ENCODE data around the gene WDR13. TPM values are rescaled to one million over a fixed set of nuclear protein-coding genes. Genes with fewer than 3 reads are reported as not detected.

The WDR13 gene
- total and polyA plus RNA-seq, 5 donors from 2014 or later: 33.4 to 53.7 (median 45.8) TPM

DNA sequence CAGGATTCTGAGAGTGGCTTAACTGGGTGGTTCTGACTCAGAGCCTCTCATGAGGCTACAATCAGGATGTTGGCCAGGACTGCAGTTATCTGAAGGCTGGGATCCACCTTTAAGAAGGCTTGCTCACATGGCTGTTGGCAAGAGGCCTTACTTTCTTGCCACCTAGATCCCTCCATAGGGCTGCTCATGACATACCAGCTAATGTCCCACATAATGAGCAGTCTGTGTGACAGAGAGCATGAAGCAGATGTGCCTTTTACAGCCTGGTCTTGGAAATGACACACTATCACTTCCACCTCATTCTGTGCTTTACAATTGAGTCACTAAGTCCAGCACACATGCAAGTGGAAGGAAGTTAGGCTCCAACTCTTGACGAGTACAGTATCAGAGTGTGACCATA is 27.3 kb upstream of the WDR13 start:
- Histone ChIP-seq H3K36me3 (ENCODE audit: control insufficient read depth, insufficient read depth, low read length) (no peaks in the 10 kb centered on the region), H3K27me3 (ENCODE audit: control insufficient read depth, insufficient read depth, low read length) (no peaks in the 10 kb centered on the region), H3K9me3 (ENCODE audit: control insufficient read depth in 2 of 2, low read length in 2 of 2) (no peaks in the 10 kb centered on the region), H3K4me1 (ENCODE audit: control insufficient read depth, insufficient read depth, low read length, poor library complexity, severe bottlenecking) (peaks cover 4% of the 10 kb centered on the region), H3K27ac (ENCODE audit: insufficient read depth, low read length, poor library complexity, severe bottlenecking) (no peak overlapping the region), H3K4me3 (ENCODE audit: low read depth, low read length) (no peak overlapping the region)
- no peak overlapping the region for H3K27ac Mint-ChIP-seq
- no peaks in the 10 kb centered on the region for H3K27me3 Mint-ChIP-seq
- no peak for ATAC-seq (ENCODE audit: low read depth in 2 of 2)
- H3K4me1 Mint-ChIP-seq: peaks cover 0 to 10% (median 5%) of the 10 kb centered on the region in 4 donors
- no peak overlapping the region for H3K4me3 Mint-ChIP-seq
- peak in 1 of 3 donors; percentile 59 for DNase-seq
- H3K9me3 Mint-ChIP-seq: no peaks in the 10 kb centered on the region
- no peaks in the 10 kb centered on the region for H3K36me3 Mint-ChIP-seq

DNA sequence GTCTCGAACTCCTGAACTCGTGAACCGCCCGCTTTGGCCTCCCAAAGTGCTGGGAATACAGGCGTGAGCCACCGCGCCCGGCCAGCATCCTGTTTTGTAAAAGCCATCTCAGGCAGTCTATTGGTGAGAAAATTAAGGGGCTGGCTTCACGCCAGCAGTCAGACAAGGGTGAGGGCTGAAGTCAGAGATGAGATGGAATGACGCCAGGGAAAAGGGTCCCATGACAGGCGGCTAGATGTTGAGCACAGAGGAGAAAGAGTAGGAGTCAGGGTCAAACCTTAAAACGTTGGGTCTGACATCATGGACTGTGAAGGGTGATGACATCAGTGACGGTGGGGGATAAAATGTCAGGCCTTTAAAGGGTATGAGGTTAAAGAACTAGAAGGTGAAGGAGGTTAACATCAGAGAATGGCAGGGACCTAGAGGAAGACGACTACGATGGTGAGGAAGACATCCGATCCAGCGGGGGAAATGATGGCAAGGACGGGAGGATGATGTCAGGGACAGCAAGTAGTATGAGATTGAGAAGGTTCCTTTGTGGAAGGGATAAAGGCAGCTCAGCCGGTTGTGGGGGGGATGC is 23.5 kb upstream of the WDR13 start:
- Histone ChIP-seq H3K9me3 (ENCODE audit: control insufficient read depth in 2 of 2, low read length in 2 of 2) (no peaks in the 10 kb centered on the region), H3K4me1 (ENCODE audit: control insufficient read depth, insufficient read depth, low read length, poor library complexity, severe bottlenecking) (peaks cover 18% of the 10 kb centered on the region), H3K36me3 (ENCODE audit: control insufficient read depth, insufficient read depth, low read length) (peaks cover 25% of the 10 kb centered on the region), H3K27ac (ENCODE audit: insufficient read depth, low read length, poor library complexity, severe bottlenecking) (peak overlapping the region; percentile 99), H3K4me3 (ENCODE audit: low read depth, low read length) (peak overlapping the region; percentile 79), H3K27me3 (ENCODE audit: control insufficient read depth, insufficient read depth, low read length) (no peaks in the 10 kb centered on the region)
- ATAC-seq (ENCODE audit: low read depth in 2 of 2) (no peak), DNase-seq (peak in 1 of 3 donors; percentile 55)
- H3K4me1 Mint-ChIP-seq: peaks cover 0 to 30% (median 7%) of the 10 kb centered on the region in 4 donors
- peak overlapping the region; percentile 98 to 99 (median 98) for H3K4me3 Mint-ChIP-seq
- H3K36me3 Mint-ChIP-seq: peaks cover 2% of the 10 kb centered on the region
- peak overlapping the region; percentile 98 to 100 (median 99) for H3K27ac Mint-ChIP-seq
- H3K9me3 Mint-ChIP-seq: no peaks in the 10 kb centered on the region
- H3K27me3 Mint-ChIP-seq: no peaks in the 10 kb centered on the region

DNA sequence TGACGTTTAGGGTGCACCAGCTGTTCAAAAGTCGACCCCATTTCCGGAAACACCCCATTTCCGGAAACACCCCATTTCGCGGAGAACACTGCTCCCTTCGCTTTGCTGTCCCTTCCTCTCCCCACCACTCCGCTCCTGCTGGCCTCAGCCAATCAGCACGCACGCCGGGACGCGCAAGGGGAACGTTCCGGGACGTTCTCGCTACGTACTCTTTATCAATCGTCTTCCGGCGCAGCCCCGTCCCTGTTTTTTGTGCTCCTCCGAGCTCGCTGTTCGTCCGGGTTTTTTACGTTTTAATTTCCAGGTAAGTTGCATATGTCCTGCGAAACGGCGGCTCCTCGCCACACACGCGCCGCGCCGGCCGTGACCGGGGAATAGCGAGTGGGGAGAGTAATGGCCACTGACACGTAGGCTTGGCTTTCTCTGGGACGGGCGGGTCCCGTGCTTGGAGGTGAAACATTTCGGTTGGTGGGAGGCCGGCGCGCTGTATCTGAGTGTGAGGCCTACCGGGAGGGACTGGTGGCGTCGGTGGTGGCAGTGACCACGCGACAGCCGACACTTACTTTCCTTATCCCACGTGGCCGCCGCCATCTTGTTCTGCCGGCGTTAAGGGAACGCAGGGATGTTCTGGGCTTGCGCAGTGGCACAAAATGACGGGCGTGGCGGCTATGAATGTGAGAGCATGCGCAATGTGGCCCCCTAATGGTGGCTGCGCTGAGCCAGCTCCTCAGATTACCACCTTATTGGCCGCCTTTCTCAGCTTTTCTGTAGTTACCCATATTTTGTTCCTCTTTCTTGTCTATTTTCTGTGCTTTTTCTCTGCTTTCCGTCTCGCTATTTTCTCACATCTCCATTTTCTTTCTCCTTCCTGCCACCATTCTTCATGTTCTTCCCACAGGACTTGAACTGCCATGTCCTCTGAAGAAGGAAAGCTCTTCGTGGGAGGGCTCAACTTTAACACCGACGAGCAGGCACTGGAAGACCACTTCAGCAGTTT is 22.7 kb upstream of the WDR13 start, which contains the start of gene RBM3:
Gene RBM3 (plus strand): TSS at position 215 of the 997 bp plus-strand sequence. CDS start 697 bp downstream, at position 912.
- Histone ChIP-seq H3K4me1 (ENCODE audit: control insufficient read depth, insufficient read depth, low read length, poor library complexity, severe bottlenecking) (peaks cover 18% of the 10 kb centered on the region), H3K27ac (ENCODE audit: insufficient read depth, low read length, poor library complexity, severe bottlenecking) (peak within 1 kb of the TSS; percentile 99), H3K27me3 (ENCODE audit: control insufficient read depth, insufficient read depth, low read length) (no peaks in the 10 kb centered on the region), H3K4me3 (ENCODE audit: low read depth, low read length) (peak within 1 kb of the TSS; percentile 88), H3K36me3 (ENCODE audit: control insufficient read depth, insufficient read depth, low read length) (peaks cover 32% of the 10 kb centered on the region), H3K9me3 (ENCODE audit: control insufficient read depth in 2 of 2, low read length in 2 of 2) (no peaks in the 10 kb centered on the region)
- Mint-ChIP-seq H3K4me3 (peak within 1 kb of the TSS; percentile 98 to 99 (median 98)), H3K4me1 (peaks cover 0 to 30% (median 7%) of the 10 kb centered on the region in 4 donors), H3K27me3 (no peaks in the 10 kb centered on the region), H3K9me3 (no peaks in the 10 kb centered on the region), H3K36me3 (peaks cover 5% of the 10 kb centered on the region), H3K27ac (peak within 1 kb of the TSS; percentile 98 to 100 (median 99))
- DNase-seq (peak; percentile 89 to 97 (median 94)), ATAC-seq (ENCODE audit: low read depth in 2 of 2) (peak; percentile 96 to 97)

DNA sequence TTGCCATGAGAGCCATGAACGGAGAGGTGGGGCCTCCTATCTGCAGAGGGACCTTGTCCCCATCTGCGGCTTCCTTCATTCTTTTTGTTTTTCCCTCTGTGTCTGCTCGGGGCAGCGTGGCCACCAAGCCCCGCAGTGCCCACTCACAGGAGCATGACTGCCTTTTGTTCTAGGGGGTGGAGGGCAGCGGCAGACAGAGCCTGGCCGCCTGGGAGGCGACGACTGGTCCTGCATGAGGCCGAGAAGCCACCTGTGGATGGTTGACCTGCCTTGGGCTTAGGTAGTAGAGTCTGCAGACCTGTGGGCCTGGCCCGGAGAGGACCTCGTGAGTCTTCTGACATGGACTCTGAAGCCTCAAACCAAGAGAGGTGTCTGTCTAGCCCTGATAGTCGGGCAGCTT is 21.6 kb upstream of the WDR13 start:
- Histone ChIP-seq H3K27me3 (ENCODE audit: control insufficient read depth, insufficient read depth, low read length) (no peaks in the 10 kb centered on the region), H3K36me3 (ENCODE audit: control insufficient read depth, insufficient read depth, low read length) (peaks cover 36% of the 10 kb centered on the region), H3K4me3 (ENCODE audit: low read depth, low read length) (peak overlapping the region; percentile 88), H3K4me1 (ENCODE audit: control insufficient read depth, insufficient read depth, low read length, poor library complexity, severe bottlenecking) (peaks cover 18% of the 10 kb centered on the region), H3K9me3 (ENCODE audit: control insufficient read depth in 2 of 2, low read length in 2 of 2) (no peaks in the 10 kb centered on the region), H3K27ac (ENCODE audit: insufficient read depth, low read length, poor library complexity, severe bottlenecking) (peak overlapping the region; percentile 99)
- Mint-ChIP-seq H3K9me3 (no peaks in the 10 kb centered on the region), H3K27ac (peak overlapping the region in 2 of 3 donors; percentile 52 to 100), H3K36me3 (peaks cover 5% of the 10 kb centered on the region), H3K27me3 (no peaks in the 10 kb centered on the region), H3K4me3 (peak overlapping the region in 3 of 4 donors; percentile 34 to 98 (median 74)), H3K4me1 (peaks cover 0 to 30% (median 8%) of the 10 kb centered on the region in 4 donors)
- no peak for ATAC-seq (ENCODE audit: low read depth in 2 of 2)
- no peak for DNase-seq

DNA sequence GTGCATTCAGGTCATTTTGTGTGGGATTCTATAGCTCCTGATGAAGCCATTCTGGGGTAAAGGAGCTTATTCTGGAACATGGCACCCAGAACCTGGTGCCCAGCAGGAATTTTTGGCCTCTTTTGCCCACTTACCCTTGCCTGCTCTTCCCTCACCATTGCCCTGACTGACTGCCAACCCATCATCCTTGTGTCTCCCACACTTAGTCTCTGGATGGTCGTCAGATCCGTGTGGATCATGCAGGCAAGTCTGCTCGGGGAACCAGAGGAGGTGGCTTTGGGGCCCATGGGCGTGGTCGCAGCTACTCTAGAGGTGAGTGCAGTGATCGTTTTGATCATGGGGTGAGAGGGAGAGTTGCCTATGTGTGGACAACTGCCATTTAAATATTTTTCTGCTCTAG is 21.2 kb upstream of the WDR13 start:
- H3K27ac ChIP-seq (ENCODE audit: insufficient read depth, low read length, poor library complexity, severe bottlenecking): peak overlapping the region; percentile 99
- H3K9me3 Mint-ChIP-seq: no peaks in the 10 kb centered on the region
- H3K27me3 ChIP-seq (ENCODE audit: control insufficient read depth, insufficient read depth, low read length): no peaks in the 10 kb centered on the region
- H3K4me3 Mint-ChIP-seq: peak overlapping the region; percentile 7 to 98 (median 78)
- peaks cover 36% of the 10 kb centered on the region for H3K36me3 ChIP-seq (ENCODE audit: control insufficient read depth, insufficient read depth, low read length)
- no peaks in the 10 kb centered on the region for H3K9me3 ChIP-seq (ENCODE audit: control insufficient read depth in 2 of 2, low read length in 2 of 2)
- H3K27ac Mint-ChIP-seq: peak overlapping the region; percentile 26 to 100 (median 52)
- H3K4me1 ChIP-seq (ENCODE audit: control insufficient read depth, insufficient read depth, low read length, poor library complexity, severe bottlenecking): peaks cover 18% of the 10 kb centered on the region
- peaks cover 0 to 30% (median 8%) of the 10 kb centered on the region in 4 donors for H3K4me1 Mint-ChIP-seq
- ATAC-seq (ENCODE audit: low read depth in 2 of 2): no peak
- H3K4me3 ChIP-seq (ENCODE audit: low read depth, low read length): no peak overlapping the region
- H3K27me3 Mint-ChIP-seq: no peaks in the 10 kb centered on the region
- DNase-seq: no peak
- H3K36me3 Mint-ChIP-seq: peaks cover 5% of the 10 kb centered on the region

DNA sequence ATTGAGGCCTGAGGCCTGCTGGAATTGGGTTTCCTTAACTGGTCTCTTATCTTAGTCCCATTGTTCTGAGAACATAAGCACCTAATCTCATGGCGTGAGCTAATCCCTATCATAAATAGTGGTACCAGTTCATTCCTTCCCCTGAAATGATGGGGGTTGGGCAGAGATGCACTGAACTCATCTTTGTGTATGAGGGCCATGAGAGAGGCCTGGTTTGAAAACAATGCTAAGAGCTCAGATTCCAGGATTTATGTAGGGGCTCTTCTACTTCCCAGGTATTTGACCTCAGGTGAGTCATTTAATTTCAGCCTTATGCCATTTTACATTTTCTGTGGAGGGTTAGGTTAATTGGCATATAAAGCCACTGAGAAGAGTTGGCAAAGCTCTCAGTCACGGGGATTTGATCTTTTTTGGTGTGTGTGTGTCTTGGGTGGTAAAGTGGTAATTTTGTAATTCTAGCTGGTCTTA is 18.6 kb upstream of the WDR13 start:
- peak overlapping the region in 1 of 3 donors; percentile 13 for H3K27ac Mint-ChIP-seq
- DNase-seq (no peak), ATAC-seq (ENCODE audit: low read depth in 2 of 2) (no peak)
- no peak overlapping the region for H3K4me3 ChIP-seq (ENCODE audit: low read depth, low read length)
- H3K36me3 Mint-ChIP-seq: peaks cover 5% of the 10 kb centered on the region
- no peaks in the 10 kb centered on the region for H3K9me3 Mint-ChIP-seq
- no peaks in the 10 kb centered on the region for H3K27me3 Mint-ChIP-seq
- H3K36me3 ChIP-seq (ENCODE audit: control insufficient read depth, insufficient read depth, low read length): peaks cover 36% of the 10 kb centered on the region
- no peak overlapping the region for H3K4me3 Mint-ChIP-seq
- H3K4me1 ChIP-seq (ENCODE audit: control insufficient read depth, insufficient read depth, low read length, poor library complexity, severe bottlenecking): peaks cover 18% of the 10 kb centered on the region
- H3K27ac ChIP-seq (ENCODE audit: insufficient read depth, low read length, poor library complexity, severe bottlenecking): no peak overlapping the region
- no peaks in the 10 kb centered on the region for H3K27me3 ChIP-seq (ENCODE audit: control insufficient read depth, insufficient read depth, low read length)
- no peaks in the 10 kb centered on the region for H3K9me3 ChIP-seq (ENCODE audit: control insufficient read depth in 2 of 2, low read length in 2 of 2)
- peaks cover 0 to 28% (median 8%) of the 10 kb centered on the region in 4 donors for H3K4me1 Mint-ChIP-seq

DNA sequence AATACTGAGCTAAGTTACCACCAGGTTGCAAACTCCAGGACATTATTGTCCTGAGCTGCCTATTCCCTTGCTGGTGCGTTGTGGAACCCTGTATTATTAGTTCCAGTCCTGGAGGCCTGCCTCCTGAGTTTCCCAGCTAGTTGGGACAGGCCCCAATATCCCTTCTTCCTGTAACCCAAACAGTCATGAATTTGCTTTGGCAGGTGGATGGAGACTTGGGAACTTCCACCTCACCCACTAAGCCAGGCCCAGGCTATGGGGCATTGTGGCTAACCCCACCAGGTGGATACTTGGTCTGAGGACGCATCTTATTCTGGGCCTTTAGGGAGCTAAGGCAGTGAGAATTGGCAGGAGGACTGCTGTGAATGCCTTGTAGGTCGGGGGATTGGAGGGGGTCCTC is 18.0 kb upstream of the WDR13 start:
- DNase-seq (no peak), ATAC-seq (ENCODE audit: low read depth in 2 of 2) (no peak)
- Histone ChIP-seq H3K4me1 (ENCODE audit: control insufficient read depth, insufficient read depth, low read length, poor library complexity, severe bottlenecking) (peaks cover 15% of the 10 kb centered on the region), H3K36me3 (ENCODE audit: control insufficient read depth, insufficient read depth, low read length) (peaks cover 36% of the 10 kb centered on the region), H3K27ac (ENCODE audit: insufficient read depth, low read length, poor library complexity, severe bottlenecking) (no peak overlapping the region), H3K4me3 (ENCODE audit: low read depth, low read length) (no peak overlapping the region), H3K9me3 (ENCODE audit: control insufficient read depth in 2 of 2, low read length in 2 of 2) (no peaks in the 10 kb centered on the region), H3K27me3 (ENCODE audit: control insufficient read depth, insufficient read depth, low read length) (no peaks in the 10 kb centered on the region)
- Mint-ChIP-seq H3K4me1 (peaks cover 0 to 23% (median 7%) of the 10 kb centered on the region in 4 donors), H3K27ac (peak overlapping the region in 1 of 3 donors; percentile 31), H3K36me3 (peaks cover 5% of the 10 kb centered on the region), H3K4me3 (no peak overlapping the region), H3K9me3 (no peaks in the 10 kb centered on the region), H3K27me3 (no peaks in the 10 kb centered on the region)

Data from CD4-positive, CD25-positive, alpha-beta regulatory T cell (primary cell).